A549 (cell line): ENCODE data around the gene C1orf35. TPM values are rescaled to one million over a fixed set of nuclear protein-coding genes. Genes with fewer than 3 reads are reported as not detected.

ENCODE experiments used
- ATAC-seq, 2 experiments: fragments of 200-7000 bp in 1 of 2; fragments of >200 bp in 1 of 2; cut with Nextera tagmentation in 1 of 2; cut with Tn5 transposase in 1 of 2; 3 replicates each; pipeline versions ENCODE4 v1.8.0 to v1.9.1; 2018 to 2020; ENCODE audit warnings: mild to moderate bottlenecking in 1 of 2, moderate library complexity in 1 of 2
- CTCF ChIA-PET: fragments of 300-600 bp; sonication (Branson Sonifier 250); formaldehyde crosslinking; extraction: SDS; loops from one replicate; lab custom pipeline; 2021; ENCODE audit warnings: antibody characterized with exemption, inconsistent platforms; lab: Yijun Ruan, JAX
- POLR2A ChIA-PET: fragments of 350-600 bp; formaldehyde crosslinking; extraction: SDS; loops from one replicate; lab custom pipeline; 2021; ENCODE audit warnings: antibody characterized with exemption, inconsistent platforms; lab: Yijun Ruan, JAX
- DNase-seq, 2 experiments: peaks; one replicate each; pipeline versions ENCODE4 v3.0.0 to v3.0.0-alpha.2; 2011 to 2016; ENCODE audit warnings: low read depth in 1 of 2, low spot score in 1 of 2
- FAIRE-seq: peaks from 2 replicates; lab custom pipeline; 2011; peaks lifted over from hg19 to GRCh38; lab: Jason Lieb, UNC
- H3K27ac ChIP-seq, 2 experiments: fragments of >200 bp; sonication (Bioruptor Twin); formaldehyde crosslinking; 3 replicates each; pipeline ENCODE4 v1.5.1; 2016 to 2017
- H3K4me1 ChIP-seq: fragments of >200 bp; sonication (Bioruptor Twin); formaldehyde crosslinking; 3 replicates; pipeline ENCODE4 v1.6.1; 2016
- H3K4me2 ChIP-seq: fragments of >200 bp; sonication (Bioruptor Twin); formaldehyde crosslinking; 3 replicates; pipeline ENCODE4 v1.6.1; 2016
- H3K4me3 ChIP-seq: fragments of >200 bp; sonication (Bioruptor Twin); formaldehyde crosslinking; 3 replicates; pipeline ENCODE4 v1.5.1; 2016
- H3K9me3 ChIP-seq: fragments of >200 bp; sonication (Bioruptor Twin); formaldehyde crosslinking; 3 replicates; pipeline ENCODE4 v1.6.1; 2016
- FOXS1 ChIP-seq: fragments of 250-450 bp; sonication (Bioruptor Pico); IDR thresholded peaks from 2 replicates; pipeline ENCODE4 v1.5.0; 2020; ENCODE audit warnings: mild to moderate bottlenecking, moderate library complexity
- HOXA7 ChIP-seq: fragments of 250-450 bp; sonication (Bioruptor Pico); IDR thresholded peaks from 2 replicates; pipeline ENCODE4 v1.5.0; 2020; ENCODE audit warnings: mild to moderate bottlenecking, moderate library complexity
- JUNB ChIP-seq: fragments of >200 bp; sonication (Bioruptor Twin); formaldehyde crosslinking; IDR thresholded peaks from 2 replicates; pipeline ENCODE4 v1.6.1; 2016
- MAFK ChIP-seq: fragments of 450-650 bp; IDR thresholded peaks from 2 replicates; pipeline ENCODE4 v1.6.1; 2014; ENCODE audit not compliant: partially characterized antibody
- NFE2L2 ChIP-seq: fragments of 150-350 bp; conservative IDR thresholded peaks from 2 replicates; pipeline ENCODE4 v1.6.1; 2014; ENCODE audit warnings: low read length
- RARB ChIP-seq: fragments of 250-450 bp; sonication (Bioruptor Pico); IDR thresholded peaks from 2 replicates; pipeline ENCODE4 v1.8.0; 2021; ENCODE audit warnings: mild to moderate bottlenecking, moderate library complexity
- RCOR1 ChIP-seq: fragments of 150-350 bp; IDR thresholded peaks from 2 replicates; pipeline ENCODE4 v1.6.1; 2014; ENCODE audit warnings: antibody characterized with exemption, low read length, low read depth
- RNF2 ChIP-seq: fragments of 200-600 bp; sonication (generic); IDR thresholded peaks from 2 replicates; pipeline ENCODE4 v1.6.1; 2016; ENCODE audit warnings: low read depth, mild to moderate bottlenecking, antibody characterized with exemption, moderate library complexity, borderline replicate concordance
- ZC3H11A ChIP-seq: fragments of 450-650 bp; IDR thresholded peaks from 2 replicates; pipeline ENCODE4 v1.6.1; 2014; ENCODE audit warnings: antibody characterized with exemption, mild to moderate bottlenecking
- ZSCAN20 ChIP-seq: fragments of 250-450 bp; sonication (Bioruptor Pico); IDR thresholded peaks from 2 replicates; pipeline ENCODE4 v1.8.0; 2022; ENCODE audit warnings: mild to moderate bottlenecking, moderate library complexity
- WGBS: methylation state at CpG from one replicate; pipeline ENCODE4 v1.1.6; 2017; ENCODE audit errors: missing lambda C conversion rate; 5-methylcytosine and 5-hydroxymethylcytosine counted together
- polyA plus RNA-seq, 4 experiments: library from polyadenylated mRNA; depleted of rRNA in 3 of 4; stranded (reverse); fragments of >200 nt; fragmentation: RNase III in 1 of 4; extraction: RNeasy Plus Mini Kit Qiagen cat#74134 plus additional on column Dnase treatment in 1 of 4; gene quantifications; 2 replicates in 3 of 4; 3 replicates in 1 of 4; pipeline ENCODE4 v1.2.3, GENCODE V29; 2011 to 2017
- TF ChIP-seq, protein P1 (sequence below): fragments of >200 bp; sonication (Bioruptor Twin); formaldehyde crosslinking; IDR thresholded peaks from 3 replicates; pipeline ENCODE4 v1.5.1; 2016

Gene C1orf35
- polyA plus RNA-seq, 2 of the 4 experiments (the other 2 are of a cell fraction), result 9.8 to 28.9 TPM

DNA sequence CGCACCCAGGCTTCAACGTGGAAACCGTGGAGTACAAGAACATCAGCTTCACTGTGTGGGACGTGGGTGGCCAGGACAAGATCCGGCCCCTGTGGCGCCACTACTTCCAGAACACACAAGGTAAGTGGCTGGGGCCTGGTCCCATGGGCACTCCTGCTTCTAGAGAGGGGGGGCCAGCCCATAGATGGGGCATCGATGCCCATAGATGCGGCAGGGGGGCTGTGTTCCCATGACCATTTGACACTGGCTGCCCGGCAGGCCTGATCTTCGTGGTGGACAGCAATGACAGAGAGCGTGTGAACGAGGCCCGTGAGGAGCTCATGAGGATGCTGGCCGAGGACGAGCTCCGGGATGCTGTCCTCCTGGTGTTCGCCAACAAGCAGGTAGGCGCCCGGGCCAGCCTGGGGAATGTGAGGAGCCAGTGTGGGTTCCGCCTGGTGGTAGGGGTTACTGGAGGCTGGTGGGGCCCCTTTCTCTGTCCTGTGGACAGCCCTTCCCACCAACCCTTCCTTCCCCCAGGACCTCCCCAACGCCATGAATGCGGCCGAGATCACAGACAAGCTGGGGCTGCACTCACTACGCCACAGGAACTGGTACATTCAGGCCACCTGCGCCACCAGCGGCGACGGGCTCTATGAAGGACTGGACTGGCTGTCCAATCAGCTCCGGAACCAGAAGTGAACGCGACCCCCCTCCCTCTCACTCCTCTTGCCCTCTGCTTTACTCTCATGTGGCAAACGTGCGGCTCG is 5.6 kb downstream of the C1orf35 start:
- WGBS, result 93% methylated on average over 33 of the region's 34 CpGs

DNA sequence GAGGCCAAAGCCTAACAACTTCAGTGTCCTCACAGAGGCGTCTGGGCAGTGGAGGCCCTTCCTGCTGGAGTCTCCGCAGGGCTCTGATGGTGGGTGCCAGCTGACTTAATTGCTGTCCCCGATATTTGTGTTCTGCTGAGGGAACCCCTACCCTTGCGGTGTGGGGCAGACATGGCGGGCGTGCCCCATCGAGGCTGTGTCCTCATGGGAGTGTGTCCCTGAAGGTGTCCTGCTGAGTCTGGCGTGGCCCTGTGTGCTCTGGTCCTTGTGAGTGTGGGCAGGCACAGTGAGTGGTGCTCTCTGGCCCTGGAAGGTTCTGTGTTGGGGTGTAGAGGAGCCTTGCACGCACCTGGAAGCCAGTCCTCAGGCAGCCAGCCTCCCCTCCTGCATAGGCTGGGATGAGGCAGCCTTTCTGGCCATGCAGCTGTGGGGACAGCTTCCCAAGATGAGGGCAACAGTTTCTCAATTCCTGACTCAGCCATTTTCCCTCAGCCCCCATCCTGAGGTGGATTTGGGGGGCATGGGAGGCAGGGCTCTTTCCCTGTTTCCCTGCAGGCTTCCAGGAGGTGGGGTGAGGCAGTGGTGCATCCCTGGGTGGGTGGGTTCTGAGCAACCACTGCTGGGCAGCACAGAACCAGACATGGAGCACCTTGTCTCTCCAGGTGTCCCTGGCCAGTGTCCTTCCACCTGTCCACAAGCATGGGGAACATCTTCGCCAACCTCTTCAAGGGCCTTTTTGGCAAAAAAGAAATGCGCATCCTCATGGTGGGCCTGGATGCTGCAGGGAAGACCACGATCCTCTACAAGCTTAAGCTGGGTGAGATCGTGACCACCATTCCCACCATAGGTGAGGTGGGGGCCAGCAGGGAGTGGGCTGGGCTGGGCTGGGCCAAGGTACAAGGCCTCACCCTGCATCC is 6.5 kb downstream of the C1orf35 start:
- no peak overlapping the region for H3K4me2 ChIP-seq
- WGBS, result 95% methylated on average over 10 of the region's 13 CpGs
- TF ChIP-seq JUNB (no peak), MAFK (peak; percentile 33)
- DNase-seq (no peak), ATAC-seq (no peak), FAIRE-seq (no peak)
- ChIA-PET POLR2A (no interaction called here), CTCF (interaction anchor here (1.4 kb wide), 1 partner anchor 35 kb away, joined by 3 read pairs; no protein-coding TSS in a partner anchor)
- peaks cover 3% of the 10 kb centered on the region; the same call in 1 of the 3 replicates for H3K4me1 ChIP-seq
- peaks cover 28% of the 10 kb centered on the region for H3K9me3 ChIP-seq
- no peak overlapping the region for H3K4me3 ChIP-seq
- no peak overlapping the region for H3K27ac ChIP-seq

More for the DNA sequence above, 5.6 kb downstream of the C1orf35 start:
- ChIA-PET CTCF (interaction anchor here (0.9 to 2.4 kb wide), 3 partner anchors 20 to 98 kb away, joined by 3 to 9 read pairs (median 3); no protein-coding TSS in a partner anchor), POLR2A (interaction anchor here (1.0 kb wide), 1 partner anchor 9 kb away, joined by 3 read pairs; no protein-coding TSS in a partner anchor)
- Histone ChIP-seq H3K4me1 (peaks cover 6% of the 10 kb centered on the region; the same call in 1 of the 3 replicates), H3K27ac (no peak overlapping the region), H3K4me2 (no peak overlapping the region), H3K9me3 (peaks cover 28% of the 10 kb centered on the region), H3K4me3 (no peak overlapping the region)
- DNase-seq, result no peak
- TF ChIP-seq, protein P1, sequence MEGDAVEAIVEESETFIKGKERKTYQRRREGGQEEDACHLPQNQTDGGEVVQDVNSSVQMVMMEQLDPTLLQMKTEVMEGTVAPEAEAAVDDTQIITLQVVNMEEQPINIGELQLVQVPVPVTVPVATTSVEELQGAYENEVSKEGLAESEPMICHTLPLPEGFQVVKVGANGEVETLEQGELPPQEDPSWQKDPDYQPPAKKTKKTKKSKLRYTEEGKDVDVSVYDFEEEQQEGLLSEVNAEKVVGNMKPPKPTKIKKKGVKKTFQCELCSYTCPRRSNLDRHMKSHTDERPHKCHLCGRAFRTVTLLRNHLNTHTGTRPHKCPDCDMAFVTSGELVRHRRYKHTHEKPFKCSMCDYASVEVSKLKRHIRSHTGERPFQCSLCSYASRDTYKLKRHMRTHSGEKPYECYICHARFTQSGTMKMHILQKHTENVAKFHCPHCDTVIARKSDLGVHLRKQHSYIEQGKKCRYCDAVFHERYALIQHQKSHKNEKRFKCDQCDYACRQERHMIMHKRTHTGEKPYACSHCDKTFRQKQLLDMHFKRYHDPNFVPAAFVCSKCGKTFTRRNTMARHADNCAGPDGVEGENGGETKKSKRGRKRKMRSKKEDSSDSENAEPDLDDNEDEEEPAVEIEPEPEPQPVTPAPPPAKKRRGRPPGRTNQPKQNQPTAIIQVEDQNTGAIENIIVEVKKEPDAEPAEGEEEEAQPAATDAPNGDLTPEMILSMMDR, result no peak
- no peak for TF ChIP-seq FOXS1 (CRISPR knock-in tag)
- no peak for TF ChIP-seq HOXA7 (CRISPR knock-in tag)
- TF ChIP-seq ZC3H11A, result no peak
- TF ChIP-seq, all 56 proteins: peak for 0
- no peak for FAIRE-seq
- ATAC-seq, result no peak

DNA sequence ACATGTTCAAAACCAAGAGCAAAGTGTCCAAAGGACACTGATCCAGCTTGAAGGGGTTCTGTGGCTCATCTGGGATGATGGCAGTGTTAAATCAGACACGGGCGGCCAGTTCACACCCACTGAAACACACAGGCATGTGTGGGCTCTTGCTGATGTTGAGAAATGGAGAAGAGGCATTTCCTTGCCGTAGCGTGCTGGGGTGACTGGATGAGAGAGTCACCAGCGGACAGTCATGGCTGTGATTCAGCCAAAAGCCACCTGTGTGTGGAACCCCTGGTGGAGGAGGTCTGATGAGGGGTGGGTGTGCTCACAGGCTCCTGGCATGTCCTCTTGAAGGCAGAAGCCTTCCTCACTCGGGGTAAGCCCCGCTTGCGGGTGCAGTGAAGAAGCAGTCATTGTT is 7.2 kb downstream of the C1orf35 start:
- FAIRE-seq (no peak), DNase-seq (no peak), ATAC-seq (no peak)
- ChIA-PET POLR2A (no interaction called here), CTCF (interaction anchor here (1.0 kb wide), 1 partner anchor 334 kb away, joined by 3 read pairs; no protein-coding TSS in a partner anchor)
- Histone ChIP-seq H3K4me3 (no peak overlapping the region), H3K27ac (no peak overlapping the region), H3K9me3 (peaks cover 28% of the 10 kb centered on the region), H3K4me2 (no peak overlapping the region), H3K4me1 (no peaks in the 10 kb centered on the region)
- 91% methylated on average over 8 of the region's 8 CpGs for WGBS
- no peak for TF ChIP-seq RARB
- no peak for TF ChIP-seq NFE2L2
- TF ChIP-seq RNF2, result no peak
- no peak for TF ChIP-seq ZSCAN20 (CRISPR knock-in tag)
- TF ChIP-seq, all 56 proteins: peak for 0

DNA sequence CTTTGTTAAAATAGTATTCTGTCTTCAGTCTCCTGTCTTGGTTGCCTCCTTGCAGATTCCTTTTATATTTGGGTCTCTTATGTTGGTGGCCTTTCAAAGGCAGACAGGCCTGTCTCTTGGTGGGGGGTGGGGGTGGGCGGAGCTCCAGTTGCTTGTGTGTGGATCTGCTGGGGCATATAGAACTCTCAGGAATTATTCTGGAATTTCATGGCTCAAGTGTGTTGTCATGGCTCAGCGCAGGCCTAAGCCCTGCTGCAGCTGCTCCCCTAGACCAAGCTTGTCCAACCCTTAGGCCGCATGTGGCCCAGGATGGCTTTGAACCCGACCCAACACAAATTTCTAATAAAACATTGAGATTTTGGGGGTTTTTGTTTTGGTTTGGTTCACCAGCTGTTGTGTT is 8.0 kb downstream of the C1orf35 start:
- ChIA-PET POLR2A (no interaction called here), CTCF (interaction anchor here (1.0 to 1.8 kb wide), 2 partner anchors 70 to 333 kb away, joined by 3 to 7 read pairs; partner anchors contain the start of gene IBA57)
- no peak for TF ChIP-seq RCOR1

More for the DNA sequence above, 8.0 kb downstream of the C1orf35 start:
- no peak for DNase-seq
- no peak for ATAC-seq
- Histone ChIP-seq H3K27ac (no peak overlapping the region), H3K4me2 (no peak overlapping the region), H3K4me3 (no peak overlapping the region), H3K4me1 (peaks cover 7% of the 10 kb centered on the region; the same call in 2 of the 3 replicates), H3K9me3 (peaks cover 28% of the 10 kb centered on the region)
- 93% methylated on average over 4 of the region's 4 CpGs for WGBS
- FAIRE-seq, result no peak
